Esophagus squamous epithelium (tissue), 4 donors: ENCODE measurements around the gene CARD11.

ENCODE experiments used
- CTCF ChIP-seq, 6 experiments: fragments of 450-650 bp in 4 of 6; fragments of 200-600 bp in 2 of 6; sonication (generic) in 2 of 6; IDR thresholded peaks; one replicate each; pipeline ENCODE4 v1.5.1; 2016 to 2019; ENCODE audit warnings: antibody characterized with exemption in 6 of 6, mild to moderate bottlenecking in 4 of 6, moderate library complexity in 4 of 6
- POLR2A ChIP-seq, 4 donors: fragments of 450-650 bp; IDR thresholded peaks; one replicate each; pipeline ENCODE4 v1.6.1; 2017; ENCODE audit warnings: antibody characterized with exemption in 4 of 4, mild to moderate bottlenecking in 4 of 4, moderate library complexity in 3 of 4

- TF ChIP-seq CTCF (IDR thresholded peaks at IDR 0.05) (no peak), POLR2A (IDR thresholded peaks at IDR 0.05) (no peak)
Measured at GRCh38 chr7:2972835-2973161, 70.9 kb downstream of the CARD11 start.
